Measurements from ENCODE around the gene AKT1S1. TPM values are rescaled to one million over a fixed set of nuclear protein-coding genes. Genes with fewer than 3 reads are reported as not detected.

The AKT1S1 gene
- total RNA-seq, 1 donor, result 14.4 TPM

GRCh38 chr19:49851456-49852259, 25.5 kb downstream of the AKT1S1 start:
- DNase-seq (ENCODE audit: low read depth), result no peak
- no peak for TF ChIP-seq CTCF (IDR thresholded peaks at IDR 0.05; ENCODE audit: insufficient read depth, low read length)
- peak overlapping the region; percentile 90 for H3K4me3 ChIP-seq (ENCODE audit: low read depth, low read length)

- peak within 1 kb of the TSS; percentile 90 for H3K4me3 ChIP-seq (ENCODE audit: low read depth, low read length)
- peak; percentile 89 for DNase-seq (ENCODE audit: low read depth)
- TF ChIP-seq CTCF (IDR thresholded peaks at IDR 0.05; ENCODE audit: insufficient read depth, low read length), result no peak
Observed at GRCh38 chr19:49850487-49851342, 26.4 kb downstream of the AKT1S1 start, which contains the start of gene PTOV1. Gene PTOV1, plus strand, starts transcription at chr19:49851159.

GRCh38 chr19:49850221-49850486, 27.0 kb downstream of the AKT1S1 start:
- no peak for DNase-seq (ENCODE audit: low read depth)
- H3K4me3 ChIP-seq (ENCODE audit: low read depth, low read length), result peak overlapping the region; percentile 90
- no peak for TF ChIP-seq CTCF (IDR thresholded peaks at IDR 0.05; ENCODE audit: insufficient read depth, low read length)

GRCh38 chr19:49849433-49850220, 27.5 kb downstream of the AKT1S1 start:
- peak overlapping the region; percentile 90 for H3K4me3 ChIP-seq (ENCODE audit: low read depth, low read length)
- DNase-seq (ENCODE audit: low read depth), result no peak
- TF ChIP-seq CTCF (IDR thresholded peaks at IDR 0.05; ENCODE audit: insufficient read depth, low read length), result no peak

GRCh38 chr19:49848938-49849337, 28.2 kb downstream of the AKT1S1 start:
- DNase-seq (ENCODE audit: low read depth), result no peak
- H3K4me3 ChIP-seq (ENCODE audit: low read depth, low read length), result no peak overlapping the region
- no peak for TF ChIP-seq CTCF (IDR thresholded peaks at IDR 0.05; ENCODE audit: insufficient read depth, low read length)
